Measurements from ENCODE around the gene EXOC6B.

Gene EXOC6B

DNA sequence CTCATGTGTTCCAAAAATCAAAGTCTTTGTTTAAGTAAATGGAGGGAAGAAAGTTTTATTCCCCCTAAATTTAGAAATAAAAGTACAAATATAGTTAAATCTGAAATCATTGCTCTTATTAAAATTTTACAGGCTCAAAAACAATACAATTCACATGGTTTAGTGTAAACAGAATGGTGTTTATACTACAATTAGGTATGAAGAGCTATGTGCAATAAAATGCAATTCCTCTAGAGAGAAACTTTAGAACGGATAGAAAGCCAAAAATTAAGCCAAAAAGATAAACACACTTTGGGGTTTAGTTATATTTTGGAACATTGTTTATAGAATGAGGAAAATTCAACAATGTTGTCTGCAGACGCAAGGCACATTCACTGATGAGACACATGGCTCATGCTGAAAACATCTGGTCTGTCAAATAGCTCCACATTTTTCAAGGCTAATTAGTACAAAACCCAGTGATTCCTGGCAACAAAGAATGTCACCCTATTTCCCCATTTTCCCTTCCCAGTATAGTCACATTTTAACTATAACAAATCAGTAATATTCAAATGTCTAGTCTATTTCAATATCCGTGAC, 103.3 kb downstream of the EXOC6B start:
- H3K4me3 ChIP-seq (ENCODE audit: low read depth, low read length) = no peak overlapping the region
- TF ChIP-seq, protein P1, sequence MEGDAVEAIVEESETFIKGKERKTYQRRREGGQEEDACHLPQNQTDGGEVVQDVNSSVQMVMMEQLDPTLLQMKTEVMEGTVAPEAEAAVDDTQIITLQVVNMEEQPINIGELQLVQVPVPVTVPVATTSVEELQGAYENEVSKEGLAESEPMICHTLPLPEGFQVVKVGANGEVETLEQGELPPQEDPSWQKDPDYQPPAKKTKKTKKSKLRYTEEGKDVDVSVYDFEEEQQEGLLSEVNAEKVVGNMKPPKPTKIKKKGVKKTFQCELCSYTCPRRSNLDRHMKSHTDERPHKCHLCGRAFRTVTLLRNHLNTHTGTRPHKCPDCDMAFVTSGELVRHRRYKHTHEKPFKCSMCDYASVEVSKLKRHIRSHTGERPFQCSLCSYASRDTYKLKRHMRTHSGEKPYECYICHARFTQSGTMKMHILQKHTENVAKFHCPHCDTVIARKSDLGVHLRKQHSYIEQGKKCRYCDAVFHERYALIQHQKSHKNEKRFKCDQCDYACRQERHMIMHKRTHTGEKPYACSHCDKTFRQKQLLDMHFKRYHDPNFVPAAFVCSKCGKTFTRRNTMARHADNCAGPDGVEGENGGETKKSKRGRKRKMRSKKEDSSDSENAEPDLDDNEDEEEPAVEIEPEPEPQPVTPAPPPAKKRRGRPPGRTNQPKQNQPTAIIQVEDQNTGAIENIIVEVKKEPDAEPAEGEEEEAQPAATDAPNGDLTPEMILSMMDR (IDR thresholded peaks at IDR 0.05; ENCODE audit: low read depth, low read length) = no peak

DNA sequence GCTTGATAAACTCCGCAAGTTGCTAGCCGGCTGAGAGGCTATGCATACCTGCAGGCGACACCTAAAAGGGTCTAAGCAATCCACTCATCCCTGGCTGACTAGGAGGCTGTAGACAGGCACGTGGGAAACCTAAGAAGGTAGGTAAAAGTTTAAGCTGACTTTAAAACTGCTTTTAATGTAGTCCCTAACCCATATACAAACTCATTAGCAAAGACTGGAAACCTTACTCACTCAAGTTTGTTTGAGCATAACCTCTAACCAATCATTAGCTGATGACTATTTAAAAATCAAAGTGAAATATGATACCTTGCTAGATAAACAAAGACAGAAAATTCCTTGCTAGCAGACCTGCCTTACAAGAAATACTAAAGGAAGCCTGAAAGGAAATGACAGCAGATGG, 106.4 kb downstream of the EXOC6B start:
- TF ChIP-seq, protein P1 (IDR thresholded peaks at IDR 0.05; ENCODE audit: low read depth, low read length) = no peak

DNA sequence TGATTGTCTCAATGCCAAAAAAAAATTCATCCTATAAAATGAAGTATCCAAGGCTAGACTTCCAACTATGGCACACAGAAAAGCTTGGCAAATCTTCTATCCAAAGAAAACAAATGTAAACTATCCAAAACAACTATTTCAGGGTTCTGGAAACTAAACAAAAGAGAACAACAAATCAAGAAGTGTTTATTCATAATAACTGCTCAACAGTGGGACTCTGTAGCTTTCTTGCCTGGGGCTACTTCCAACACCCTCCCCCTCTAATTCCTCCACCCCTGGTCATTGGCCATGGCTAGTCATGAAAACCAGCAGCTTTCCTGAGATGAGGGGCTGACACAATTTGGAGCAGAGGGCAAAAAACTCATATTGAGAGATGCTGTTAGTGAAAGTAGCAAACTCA, 107.0 kb downstream of the EXOC6B start:
- H3K4me3 ChIP-seq (ENCODE audit: low read depth, low read length) = no peak overlapping the region

More for the DNA sequence above, 106.4 kb downstream of the EXOC6B start:
- H3K4me3 ChIP-seq (ENCODE audit: low read depth, low read length) = no peak overlapping the region

DNA sequence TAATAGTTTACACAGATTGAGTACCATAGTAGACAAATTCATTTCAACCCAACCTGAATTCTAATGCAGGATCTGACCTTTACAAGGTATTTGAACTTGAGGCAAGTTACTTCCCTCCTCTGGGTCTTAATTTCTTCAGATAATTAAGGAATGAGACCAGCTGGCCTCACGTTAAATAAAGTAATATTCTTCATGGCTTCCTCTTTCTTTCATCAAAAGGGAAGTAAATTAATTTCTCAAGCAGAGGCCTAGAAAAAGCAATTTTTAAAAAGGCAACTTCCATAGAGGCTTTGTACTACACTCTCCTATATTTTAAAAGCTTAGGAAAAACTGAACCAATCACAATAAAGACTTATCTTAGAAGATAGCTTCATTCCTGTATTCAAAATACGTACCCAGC, 109.2 kb downstream of the EXOC6B start:
- H3K4me3 ChIP-seq (ENCODE audit: low read depth, low read length) = no peak overlapping the region
- TF ChIP-seq, protein P1 (IDR thresholded peaks at IDR 0.05; ENCODE audit: low read depth, low read length) = no peak

More for the DNA sequence above, 107.0 kb downstream of the EXOC6B start:
- TF ChIP-seq, protein P1 (IDR thresholded peaks at IDR 0.05; ENCODE audit: low read depth, low read length) = no peak

DNA sequence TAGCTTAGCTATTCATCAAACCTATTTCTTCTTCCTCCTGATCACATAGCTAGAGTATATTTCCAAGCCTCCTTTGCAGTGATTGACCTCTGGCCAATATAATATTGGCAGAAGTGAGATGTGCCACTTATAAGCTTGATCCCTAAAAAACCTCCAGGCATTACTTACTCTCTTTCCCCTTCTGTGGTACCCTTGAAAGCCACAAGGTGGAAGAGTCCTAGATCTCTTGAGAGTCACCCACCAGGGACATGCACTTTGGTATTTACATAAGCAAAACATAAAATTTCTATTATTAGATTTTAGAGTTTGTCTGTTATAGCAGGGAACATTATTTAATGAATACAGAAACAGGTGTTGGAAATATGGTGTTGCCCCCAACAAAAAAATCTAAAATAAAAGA, 112.0 kb downstream of the EXOC6B start:
- H3K4me3 ChIP-seq (ENCODE audit: low read depth, low read length) = no peak overlapping the region
- TF ChIP-seq, protein P1 (IDR thresholded peaks at IDR 0.05; ENCODE audit: low read depth, low read length) = no peak

DNA sequence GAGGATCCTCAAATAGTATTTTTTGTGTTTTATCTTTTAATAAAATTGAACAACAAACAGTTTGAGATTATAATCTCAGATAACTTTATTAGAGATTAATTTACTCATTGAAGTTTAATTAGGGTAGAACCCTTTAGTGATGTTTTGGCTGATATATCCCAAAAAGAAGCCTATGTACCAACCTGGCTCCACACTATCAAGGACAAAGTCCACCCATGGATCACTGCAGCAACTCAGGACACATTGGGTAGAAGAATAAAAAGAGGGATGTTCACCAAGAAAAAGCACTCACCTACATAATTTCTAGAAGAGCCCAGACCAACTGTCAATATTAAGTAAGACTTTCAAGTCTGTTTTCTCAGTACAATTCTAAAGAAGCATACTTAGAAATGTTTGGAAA, 112.9 kb downstream of the EXOC6B start:
- no peak overlapping the region for H3K4me3 ChIP-seq (ENCODE audit: low read depth, low read length)
- TF ChIP-seq, protein P1 (IDR thresholded peaks at IDR 0.05; ENCODE audit: low read depth, low read length) = no peak

DNA sequence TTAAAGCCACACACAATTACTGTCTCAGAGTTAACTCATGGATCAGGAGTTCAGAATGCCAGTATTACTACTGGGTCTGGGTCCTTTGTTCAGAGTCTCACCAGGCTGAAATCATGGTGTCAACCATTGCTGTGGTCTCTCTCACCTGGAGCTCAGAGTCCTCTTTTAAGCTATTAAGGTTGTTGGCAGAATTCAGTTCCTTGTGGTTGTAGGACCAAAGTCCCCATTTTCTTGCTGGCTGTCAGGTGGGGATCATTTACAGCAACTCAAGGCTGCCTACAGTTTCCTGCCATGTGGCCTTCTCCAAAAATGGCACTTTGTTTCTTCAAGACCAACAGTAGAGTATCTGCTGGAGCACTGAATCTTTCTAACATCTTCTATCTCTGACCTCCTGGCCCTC, 113.5 kb downstream of the EXOC6B start:
- TF ChIP-seq, protein P1 (IDR thresholded peaks at IDR 0.05; ENCODE audit: low read depth, low read length) = no peak
- no peak overlapping the region for H3K4me3 ChIP-seq (ENCODE audit: low read depth, low read length)

All from WI38 (cell line).